Testis (tissue), 3 donors: ENCODE results near the gene BTG3. TPM values are rescaled to one million over a fixed set of nuclear protein-coding genes. Genes with fewer than 3 reads are reported as not detected.
A peak's percentile ranks its signal among the peaks of the same experiment; 100 is the strongest.

Source experiments
- DNase-seq: peaks from one replicate; pipeline ENCODE4 v3.0.0-alpha.2; 2019
- H3K27ac ChIP-seq, 2 donors: fragments of 200-600 bp; sonication (generic); one replicate each; pipeline ENCODE4 v1.5.1; 2019
- H3K27me3 ChIP-seq: fragments of 200-600 bp; sonication (generic); one replicate; pipeline ENCODE4 v1.5.1; 2019
- H3K36me3 ChIP-seq: fragments of 200-600 bp; sonication (generic); one replicate; pipeline ENCODE4 v1.5.1; 2017; ENCODE audit warnings: low read depth; ENCODE audit errors: missing control alignments
- H3K4me1 ChIP-seq: fragments of 200-600 bp; sonication (generic); one replicate; pipeline ENCODE4 v1.5.1; 2019
- H3K4me3 ChIP-seq, 2 donors: fragments of 200-600 bp; sonication (generic); one replicate each; pipeline ENCODE4 v1.5.1; 2017 to 2019
- H3K9me3 ChIP-seq: fragments of 200-600 bp; sonication (generic); one replicate; pipeline ENCODE4 v1.5.1; 2017
- POLR2A ChIP-seq: fragments of 450-650 bp; IDR thresholded peaks from one replicate; pipeline ENCODE4 v1.6.1; 2017; ENCODE audit warnings: antibody characterized with exemption, mild to moderate bottlenecking, moderate library complexity
- WGBS, 2 donors: methylation state at CpG; one replicate each; pipeline ENCODE4 v1.1.5; 2018; 5-methylcytosine and 5-hydroxymethylcytosine counted together
- intact Hi-C: fragments of 100-400 bp; cut with DNase I; formaldehyde crosslinking; loops from one replicate; pipeline ENCODE4 v1.15.1; 2023; ENCODE audit warnings: low total_unique reads
- polyA plus RNA-seq: library from polyadenylated mRNA; stranded (reverse); fragments of 350-450 nt; fragmentation: Illumina TruSeq; extraction: RNeasy Lipid Tissue Mini Kit (QIAGEN cat#74804); gene quantifications from one replicate; pipeline ENCODE4 v1.2.3, GENCODE V29; 2014; ENCODE audit warnings: low read depth, low replicate concordance; ENCODE audit not compliant: insufficient read depth
- total RNA-seq, 2 donors: library from RNA; depleted of rRNA; stranded (reverse); fragments of >200 nt; gene quantifications; one replicate each; pipeline ENCODE4 v1.2.3, GENCODE V29; 2016
- TF ChIP-seq, protein P1 (sequence below), 3 experiments: fragments of 450-650 bp in 2 of 3; fragments of 200-600 bp in 1 of 3; sonication (generic) in 1 of 3; IDR thresholded peaks; one replicate each; pipeline ENCODE4 v1.5.1; 2016 to 2019; ENCODE audit warnings: antibody characterized with exemption in 3 of 3, mild to moderate bottlenecking in 2 of 3, moderate library complexity in 1 of 3

BTG3 gene
- total and polyA plus RNA-seq, 3 donors from 2014 or later, result 83.3 to 265 (median 221) TPM

DNA sequence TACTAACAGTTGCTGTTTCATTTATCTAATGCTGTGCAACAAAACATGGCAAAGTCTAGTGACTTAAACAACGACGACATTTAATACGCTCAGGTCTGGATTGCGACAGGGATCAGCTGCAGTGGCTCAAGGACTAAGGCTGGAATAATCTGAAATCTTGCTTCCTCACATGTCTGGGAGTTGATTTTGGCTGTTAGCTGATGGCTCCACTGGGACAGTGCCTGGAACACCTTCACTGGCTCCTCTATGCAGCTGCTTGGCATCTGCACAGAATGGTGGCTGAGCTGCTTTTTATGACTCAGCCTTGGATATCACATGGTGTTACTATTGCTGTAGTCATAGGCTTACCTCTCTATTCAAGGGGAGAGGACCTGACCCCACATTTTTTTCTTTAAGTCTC, 24.0 kb upstream of the BTG3 start:
- no peaks in the 10 kb centered on the region for H3K36me3 ChIP-seq
- H3K27ac ChIP-seq, result no peak overlapping the region
- no peaks in the 10 kb centered on the region for H3K9me3 ChIP-seq
- no peak overlapping the region for H3K4me3 ChIP-seq
- intact Hi-C loops, result no loop called here
- H3K27me3 ChIP-seq, result no peaks in the 10 kb centered on the region
- DNase-seq, result no peak
- peaks cover 3% of the 10 kb centered on the region for H3K4me1 ChIP-seq
- WGBS, 2 donors, result 73 to 90% methylated on average over 4 of the region's 4 CpGs
- TF ChIP-seq, protein P1, sequence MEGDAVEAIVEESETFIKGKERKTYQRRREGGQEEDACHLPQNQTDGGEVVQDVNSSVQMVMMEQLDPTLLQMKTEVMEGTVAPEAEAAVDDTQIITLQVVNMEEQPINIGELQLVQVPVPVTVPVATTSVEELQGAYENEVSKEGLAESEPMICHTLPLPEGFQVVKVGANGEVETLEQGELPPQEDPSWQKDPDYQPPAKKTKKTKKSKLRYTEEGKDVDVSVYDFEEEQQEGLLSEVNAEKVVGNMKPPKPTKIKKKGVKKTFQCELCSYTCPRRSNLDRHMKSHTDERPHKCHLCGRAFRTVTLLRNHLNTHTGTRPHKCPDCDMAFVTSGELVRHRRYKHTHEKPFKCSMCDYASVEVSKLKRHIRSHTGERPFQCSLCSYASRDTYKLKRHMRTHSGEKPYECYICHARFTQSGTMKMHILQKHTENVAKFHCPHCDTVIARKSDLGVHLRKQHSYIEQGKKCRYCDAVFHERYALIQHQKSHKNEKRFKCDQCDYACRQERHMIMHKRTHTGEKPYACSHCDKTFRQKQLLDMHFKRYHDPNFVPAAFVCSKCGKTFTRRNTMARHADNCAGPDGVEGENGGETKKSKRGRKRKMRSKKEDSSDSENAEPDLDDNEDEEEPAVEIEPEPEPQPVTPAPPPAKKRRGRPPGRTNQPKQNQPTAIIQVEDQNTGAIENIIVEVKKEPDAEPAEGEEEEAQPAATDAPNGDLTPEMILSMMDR (IDR thresholded peaks at IDR 0.05), result no peak
- no peak for TF ChIP-seq POLR2A

DNA sequence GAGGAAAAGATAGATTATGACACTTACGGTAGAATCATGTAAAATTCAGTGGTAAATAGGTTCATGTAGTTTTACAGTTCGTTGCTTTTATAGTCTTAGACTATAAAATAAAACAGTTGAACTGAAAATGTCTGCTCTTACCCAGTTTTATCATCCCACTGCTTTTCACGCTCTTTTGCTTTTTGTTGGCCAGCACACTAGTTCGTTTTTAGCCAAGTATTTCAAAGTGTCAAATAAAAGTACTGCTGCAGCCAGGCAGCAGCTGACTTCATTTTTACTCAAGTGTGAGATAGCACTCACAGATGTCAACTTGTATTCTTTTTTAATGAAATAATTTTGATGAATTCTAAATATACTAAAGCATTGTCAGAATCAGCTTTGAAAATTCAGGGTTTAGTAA, 18.5 kb upstream of the BTG3 start:
- H3K27ac ChIP-seq, result no peak overlapping the region
- peaks cover 3% of the 10 kb centered on the region for H3K4me1 ChIP-seq
- DNase-seq, result peak; percentile 21
- H3K36me3 ChIP-seq, result no peaks in the 10 kb centered on the region
- H3K4me3 ChIP-seq, result no peak overlapping the region
- 42 to 49% methylated on average over 4 of the region's 4 CpGs for WGBS, 2 donors
- no peaks in the 10 kb centered on the region for H3K9me3 ChIP-seq
- TF ChIP-seq, protein P1 (IDR thresholded peaks at IDR 0.05), result no peak
- TF ChIP-seq POLR2A, result no peak
- no peaks in the 10 kb centered on the region for H3K27me3 ChIP-seq
- intact Hi-C loops, result no loop called here

DNA sequence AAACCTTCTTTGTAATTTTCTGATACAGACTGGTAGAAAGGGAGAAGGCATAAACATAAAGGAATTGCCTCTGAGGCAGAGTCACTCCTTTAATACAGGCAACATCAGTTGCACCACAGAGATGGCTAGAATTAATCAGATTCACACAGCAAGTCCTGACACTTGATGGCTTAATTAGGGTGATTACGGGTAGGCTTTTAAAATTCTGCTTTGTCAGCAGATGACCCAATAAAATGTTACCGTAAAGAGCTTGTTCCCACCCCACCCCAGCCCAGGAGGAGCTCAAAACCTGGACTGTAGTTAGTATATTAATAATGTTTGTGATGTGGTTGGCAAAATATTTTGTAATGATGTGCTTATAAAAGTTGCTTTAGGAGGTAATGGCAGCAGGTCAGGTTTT, 9.3 kb upstream of the BTG3 start:
- Histone ChIP-seq H3K36me3 (no peaks in the 10 kb centered on the region), H3K27me3 (no peaks in the 10 kb centered on the region), H3K4me3 (no peak overlapping the region), H3K4me1 (no peaks in the 10 kb centered on the region), H3K27ac (no peak overlapping the region), H3K9me3 (no peaks in the 10 kb centered on the region)
- no peak for TF ChIP-seq POLR2A
- TF ChIP-seq, protein P1 (IDR thresholded peaks at IDR 0.05), result no peak
- DNase-seq, result no peak
- intact Hi-C loops, result no loop called here
- WGBS, 2 donors, result 57 to 68% methylated on average over 2 of the region's 2 CpGs

DNA sequence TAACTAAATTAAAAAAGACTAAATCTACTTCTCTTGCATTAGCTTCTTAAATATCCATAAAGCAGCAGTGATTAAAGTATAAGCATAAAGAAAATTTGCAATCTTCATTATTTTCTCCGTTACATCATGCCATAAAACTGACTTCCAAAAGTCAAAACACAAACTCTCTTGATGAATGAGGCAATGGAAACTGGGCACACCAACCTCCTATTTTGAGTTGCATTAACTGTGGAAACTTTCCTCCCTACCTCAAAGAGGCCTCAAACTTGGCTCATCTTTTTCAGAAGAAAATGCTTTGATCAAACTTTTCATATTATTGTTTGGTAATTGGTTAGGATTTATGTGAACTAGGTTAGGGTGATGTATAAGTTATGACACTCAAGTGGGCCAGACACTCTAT, 4.1 kb upstream of the BTG3 start:
- Histone ChIP-seq H3K4me1 (peaks cover 7% of the 10 kb centered on the region), H3K4me3 (no peak overlapping the region), H3K9me3 (no peaks in the 10 kb centered on the region), H3K27me3 (no peaks in the 10 kb centered on the region), H3K36me3 (no peaks in the 10 kb centered on the region), H3K27ac (no peak overlapping the region)
- intact Hi-C loops, result no loop called here
- no peak for TF ChIP-seq POLR2A
- TF ChIP-seq, protein P1 (IDR thresholded peaks at IDR 0.05), result no peak
- 75 to 94% methylated on average over 1 of the region's 1 CpG for WGBS, 2 donors
- DNase-seq, result no peak

DNA sequence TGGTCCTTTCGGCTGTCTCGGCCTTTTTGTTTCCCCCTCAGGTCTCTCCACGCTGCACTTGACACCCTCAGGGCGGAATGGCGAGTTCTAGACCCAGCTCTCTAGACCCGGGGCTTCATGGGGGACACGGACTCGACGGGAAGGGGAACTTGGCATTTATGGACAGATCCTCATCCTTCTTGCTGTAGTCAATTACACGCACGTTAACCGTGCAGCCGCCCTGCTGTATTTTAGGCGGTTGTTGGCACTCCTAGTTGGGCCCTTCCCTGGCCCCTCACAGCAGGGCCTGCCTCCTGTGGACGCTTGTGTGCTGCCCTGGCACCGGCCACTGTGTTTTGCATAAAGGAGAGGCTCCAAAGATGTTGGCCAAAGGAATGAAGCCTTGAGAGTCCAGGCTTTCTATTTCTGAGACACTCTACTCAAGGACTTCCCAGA, 558 bp upstream of the BTG3 start:
- 3 to 8% methylated on average over 10 to 16 of the region's 16 CpGs for WGBS, 2 donors
- H3K27me3 ChIP-seq, result no peaks in the 10 kb centered on the region
- H3K4me3 ChIP-seq, result peak overlapping the region; percentile 85 to 91
- TF ChIP-seq, protein P1 (IDR thresholded peaks at IDR 0.05), result no peak
- no peak for TF ChIP-seq POLR2A
- H3K9me3 ChIP-seq, result no peaks in the 10 kb centered on the region
- H3K4me1 ChIP-seq, result peaks cover 10% of the 10 kb centered on the region
- no peaks in the 10 kb centered on the region for H3K36me3 ChIP-seq
- intact Hi-C loops, result no loop called here
- H3K27ac ChIP-seq, result peak overlapping the region; percentile 99
- peak; percentile 63 for DNase-seq
